SH-SY5Y (cell line): Measurements from ENCODE around the gene AXIN1.

Experiments used
- GATA2 ChIP-seq: IDR thresholded peaks from 2 replicates; pipeline ENCODE4 v1.6.1; 2011; ENCODE audit warnings: mild to moderate bottlenecking, low read depth, low read length
- GATA3 ChIP-seq: IDR thresholded peaks from 2 replicates; pipeline ENCODE4 v1.6.1; 2011; ENCODE audit warnings: low read depth, mild to moderate bottlenecking, low read length, moderate library complexity

DNA sequence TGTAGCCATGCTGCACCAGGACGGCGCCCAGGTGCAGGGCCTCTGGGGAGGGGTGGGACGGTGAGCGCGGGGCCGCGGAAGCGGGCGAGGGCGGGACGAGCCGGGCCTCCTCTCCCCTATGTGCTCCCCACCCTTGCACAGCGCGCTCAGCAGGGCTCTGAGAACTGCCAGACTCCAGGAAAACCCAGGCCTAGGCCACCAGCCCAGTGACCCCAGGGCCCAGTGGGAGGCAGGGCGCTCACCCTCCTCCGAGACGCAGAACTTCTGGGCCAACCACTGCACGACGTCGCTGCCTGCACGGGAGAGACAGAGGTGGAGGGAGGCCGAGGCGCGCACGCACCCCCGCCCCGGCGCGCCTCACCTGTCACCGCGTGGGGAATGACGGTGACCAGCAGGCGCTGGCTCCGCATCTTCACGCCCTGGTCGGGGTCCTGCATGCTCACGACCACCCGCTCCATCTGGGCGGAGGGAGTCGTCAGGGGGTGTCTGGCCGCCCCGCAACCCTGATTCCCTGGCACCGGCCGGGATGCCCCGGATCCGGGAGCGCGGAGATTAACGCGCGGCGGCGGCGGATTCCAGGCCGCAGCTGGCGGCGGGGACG is 77.4 kb downstream of the AXIN1 start:
- TF ChIP-seq GATA2 (no peak), GATA3 (no peak)
